DMS53 treated with DMSO at 0.1 percent for 48 hours (cell line): ENCODE results near the gene FAM118B.
"Not testable (repeated sequence)": the region's sequence is repeated elsewhere in the genome, so short reads cannot be mapped to it uniquely, and the experiment has no call there.

Source experiments
- DNase-seq: peaks from one replicate; lab custom pipeline; 2025; ENCODE audit not compliant: unreplicated experiment; lab: John Stamatoyannopoulos, UW

Gene FAM118B

GRCh38 chr11:126216526-126217305, 5.1 kb downstream of the FAM118B start:
- no peak for DNase-seq

GRCh38 chr11:126217491-126217890, 5.9 kb downstream of the FAM118B start:
- no peak for DNase-seq

- no peak for DNase-seq
Measured at GRCh38 chr11:126219547-126219946, 8.0 kb downstream of the FAM118B start.

- no peak for DNase-seq
Measured at GRCh38 chr11:126224647-126225294, 13.2 kb downstream of the FAM118B start.

DNA sequence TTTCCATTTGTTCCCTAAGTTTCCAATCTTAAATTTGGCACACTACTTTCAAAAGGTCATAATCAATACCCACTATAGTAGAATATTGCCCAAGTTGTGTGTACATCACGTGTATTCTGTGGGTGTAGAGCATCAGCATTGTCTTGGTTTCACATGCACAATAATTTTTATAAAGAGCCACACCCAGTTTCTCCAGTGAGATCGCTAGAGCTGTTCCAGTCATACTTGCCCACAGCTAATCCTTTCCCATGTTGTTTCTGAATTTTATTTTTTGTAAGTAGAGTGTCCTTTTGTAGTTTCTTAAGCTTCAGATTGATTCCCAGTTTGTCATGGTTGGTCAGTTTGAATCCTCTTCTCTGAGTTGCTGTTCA, 13.7 kb downstream of the FAM118B start:
- DNase-seq: no peak

GRCh38 chr11:126226334-126227084, 14.9 kb downstream of the FAM118B start:
- DNase-seq: no peak

DNA sequence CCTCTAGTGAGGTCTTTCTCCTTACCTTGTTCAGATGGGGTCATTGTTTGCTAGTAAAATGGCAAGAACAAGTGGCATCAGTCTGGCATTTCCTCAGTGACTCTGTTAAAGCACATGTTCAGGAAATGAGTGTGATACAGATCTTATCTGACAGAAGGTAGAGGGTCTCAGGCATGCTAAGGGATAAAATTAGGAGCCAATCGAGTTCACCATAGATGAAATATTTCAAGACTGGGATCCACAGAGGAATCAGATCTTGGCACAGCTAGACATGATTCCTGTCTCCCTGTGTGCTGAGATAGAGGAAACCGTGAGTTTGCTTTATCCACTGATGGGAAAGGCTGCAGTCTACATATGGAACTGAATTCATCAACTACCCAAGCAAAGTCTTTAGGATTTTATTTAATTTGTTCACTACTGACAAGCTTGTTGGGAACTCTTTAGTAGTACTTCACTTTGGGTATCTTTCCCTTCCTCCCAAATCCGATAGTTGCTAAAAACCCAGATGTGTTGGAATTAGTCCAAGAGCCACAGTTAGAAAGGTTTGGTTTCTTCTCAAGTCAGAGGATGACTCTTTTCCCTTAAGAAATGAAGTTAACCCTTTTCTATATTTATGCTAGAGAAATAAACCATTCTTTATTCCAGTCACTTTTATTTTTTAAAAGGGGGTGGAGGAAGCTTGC, 18.4 kb downstream of the FAM118B start:
- no peak for DNase-seq

GRCh38 chr11:126231725-126232459, 20.3 kb downstream of the FAM118B start:
- DNase-seq: no peak

GRCh38 chr11:126232683-126233082, 21.1 kb downstream of the FAM118B start:
- no peak for DNase-seq

DNA sequence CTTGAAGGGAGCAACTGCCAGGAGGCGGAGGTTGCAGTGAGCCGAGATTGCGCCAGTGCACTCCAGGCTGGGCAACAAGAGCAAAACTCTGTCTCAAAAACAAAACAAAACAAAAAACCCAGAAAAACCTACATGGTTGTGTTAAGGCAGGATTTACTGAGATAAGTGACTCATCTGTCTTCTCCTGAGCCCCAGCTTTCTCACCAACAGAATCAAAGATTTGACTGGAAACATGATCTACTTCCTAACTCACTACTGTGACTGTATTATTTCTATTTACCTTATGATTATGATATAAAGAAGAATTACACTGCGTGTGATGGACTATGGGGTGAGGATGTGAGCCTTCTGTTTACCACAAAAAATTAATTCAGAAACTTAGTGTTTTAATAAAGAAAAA, 21.8 kb downstream of the FAM118B start:
- no peak for DNase-seq

GRCh38 chr11:126246636-126247035, 35.1 kb downstream of the FAM118B start:
- DNase-seq: no peak

DNA sequence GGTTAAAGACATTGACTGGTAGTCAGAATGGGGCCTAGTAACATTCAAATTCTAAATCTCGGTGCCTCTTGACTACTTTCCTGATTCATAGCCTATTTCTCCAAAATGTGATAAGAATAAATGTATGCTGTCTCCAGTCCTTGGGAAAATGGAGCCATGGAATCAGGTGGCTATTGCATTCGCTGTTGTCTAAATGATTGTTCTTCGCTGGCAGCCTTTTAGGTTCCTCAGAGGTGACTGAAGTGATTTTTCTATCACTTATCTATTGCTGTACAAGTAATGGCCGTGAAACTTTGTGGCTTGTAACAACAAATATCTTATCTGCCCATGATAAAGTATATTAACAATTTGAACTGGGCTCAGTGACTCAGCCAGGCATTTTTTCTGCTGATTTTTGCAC, 41.7 kb downstream of the FAM118B start:
- DNase-seq: no peak

DNA sequence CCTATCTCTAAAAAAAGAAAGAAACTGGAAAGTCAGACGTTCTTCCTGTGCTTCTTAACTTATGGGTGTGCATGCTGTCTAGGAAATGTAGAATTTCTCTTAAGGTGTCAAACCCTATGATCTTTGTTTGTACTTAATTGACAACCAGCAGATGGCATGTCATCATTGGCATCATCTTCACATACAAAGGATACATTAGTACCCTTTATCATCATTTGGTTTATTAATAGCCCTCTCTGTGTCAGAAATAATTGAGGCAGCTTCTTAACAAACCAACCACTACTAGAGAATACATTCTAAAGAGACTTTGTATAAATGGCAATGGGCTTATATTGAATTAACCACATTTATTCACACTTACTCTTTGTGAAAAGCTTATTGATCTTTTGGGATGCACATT, 43.2 kb downstream of the FAM118B start:
- DNase-seq: no peak

- not testable (repeated sequence) for DNase-seq
Measured at GRCh38 chr11:126255507-126255906, 43.9 kb downstream of the FAM118B start.

- no peak for DNase-seq
Measured at GRCh38 chr11:126256216-126256615, 44.6 kb downstream of the FAM118B start.

DNA sequence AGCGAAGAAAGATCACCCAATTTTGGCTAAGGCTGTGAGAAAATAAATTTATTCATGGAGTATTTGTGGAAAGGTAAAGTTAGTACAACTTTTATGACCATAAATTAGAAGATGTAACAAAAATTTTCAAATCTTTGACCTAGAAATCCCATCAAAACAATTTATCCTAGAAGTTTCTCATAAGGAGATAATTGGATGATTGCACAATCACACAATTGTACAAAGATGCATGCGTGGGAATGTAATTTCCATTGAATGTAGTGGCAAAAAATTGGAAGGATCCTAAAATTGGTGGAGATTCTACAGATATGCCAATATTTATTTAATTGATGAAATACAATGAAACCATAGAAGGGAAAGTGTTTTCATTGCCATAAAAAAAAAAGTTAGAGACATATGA, 45.6 kb downstream of the FAM118B start:
- DNase-seq: no peak

- DNase-seq: no peak
Measured at GRCh38 chr11:126257764-126258163, 46.2 kb downstream of the FAM118B start.

DNA sequence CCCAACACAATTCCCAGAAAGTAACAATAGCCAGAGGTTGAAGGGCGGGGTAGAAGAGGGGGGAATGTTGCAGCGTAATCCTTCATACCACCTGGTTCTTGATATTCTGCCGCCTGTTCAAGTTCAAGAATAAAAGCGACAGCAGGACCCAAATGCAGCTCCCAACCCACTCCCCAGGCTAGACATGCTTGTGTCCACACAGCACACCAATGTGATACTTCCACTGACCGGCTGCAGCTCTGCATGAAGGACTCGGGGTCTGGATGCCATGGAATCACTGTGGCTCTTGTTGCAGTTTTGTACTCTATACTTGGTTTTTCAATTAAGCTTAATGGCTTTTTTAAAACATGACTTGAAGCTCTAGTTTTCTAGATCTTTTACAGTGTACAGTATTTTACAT, 50.6 kb downstream of the FAM118B start:
- DNase-seq: no peak

DNA sequence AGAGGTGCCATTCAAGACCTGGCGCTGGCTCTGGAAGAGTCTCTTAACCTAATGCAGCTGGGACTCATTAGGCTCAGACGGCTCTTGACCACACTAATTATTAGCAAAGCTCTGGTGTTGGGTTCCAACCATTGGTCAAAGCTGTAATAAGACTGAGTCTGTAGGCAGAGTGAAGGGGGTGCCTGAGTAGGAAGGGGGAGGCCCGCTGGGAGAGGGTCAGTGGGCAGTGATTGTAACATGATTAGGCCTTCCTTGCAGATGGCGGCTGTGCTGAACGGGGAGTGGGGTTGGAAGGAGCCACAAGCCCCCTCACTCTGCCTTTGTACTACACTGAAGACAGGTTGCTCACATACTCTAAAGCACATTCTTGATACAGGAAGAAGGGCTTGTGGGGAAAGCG, 51.9 kb downstream of the FAM118B start:
- DNase-seq: no peak

GRCh38 chr11:126265811-126266210, 54.2 kb downstream of the FAM118B start:
- DNase-seq: no peak

DNA sequence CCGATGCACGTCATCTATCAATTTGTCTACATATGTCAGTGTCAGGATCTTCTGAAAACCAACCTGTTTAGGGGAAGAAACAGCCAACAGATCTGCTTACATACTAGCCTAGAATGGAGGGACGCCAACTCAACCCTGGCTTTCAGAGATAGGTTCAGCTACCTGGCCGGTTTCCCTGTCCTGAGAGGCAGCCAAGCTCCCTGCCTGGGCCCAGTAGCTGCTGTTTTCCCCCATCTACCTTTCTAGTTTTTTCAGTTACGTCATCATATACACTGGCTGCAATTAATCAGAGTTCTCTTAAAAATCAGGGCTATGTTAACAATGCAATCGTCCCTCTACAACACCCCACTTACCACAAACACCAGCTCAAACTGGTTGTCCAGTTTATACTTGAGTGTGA, 56.1 kb downstream of the FAM118B start:
- DNase-seq: no peak
